LoVo (cell line): ENCODE data around the gene KIF1C.

Experiments
- DNase-seq: peaks from one replicate; pipeline ENCODE4 v3.0.0-alpha.2; 2016; ENCODE audit warnings: low spot score

KIF1C gene

GRCh38 chr17:4969047-4969550 lies 28.7 kb upstream of the KIF1C start:
- DNase-seq: peak; percentile 51

GRCh38 chr17:4969551-4970173 lies 28.1 kb upstream of the KIF1C start:
- no peak for DNase-seq

DNA sequence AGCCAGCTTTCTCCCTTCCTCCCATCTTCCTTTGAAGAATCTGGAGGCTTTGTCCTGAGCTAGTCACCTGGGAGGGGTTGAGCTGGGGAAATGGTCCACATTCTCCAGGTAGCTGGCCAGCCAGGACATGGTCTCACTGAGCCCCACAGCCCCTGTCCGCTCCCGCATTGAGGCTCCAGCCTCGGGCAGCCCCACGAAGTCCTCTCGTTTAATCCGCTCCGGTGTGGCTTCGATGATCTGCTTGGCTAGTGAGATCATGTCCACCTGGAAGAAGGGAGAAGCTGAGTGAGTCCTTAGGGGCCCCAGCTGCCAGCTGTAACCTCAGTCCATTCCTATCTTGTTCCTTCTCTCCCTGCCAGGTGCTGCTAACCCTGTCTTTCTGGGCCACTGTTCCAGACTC lies 27.5 kb upstream of the KIF1C start:
- no peak for DNase-seq

DNA sequence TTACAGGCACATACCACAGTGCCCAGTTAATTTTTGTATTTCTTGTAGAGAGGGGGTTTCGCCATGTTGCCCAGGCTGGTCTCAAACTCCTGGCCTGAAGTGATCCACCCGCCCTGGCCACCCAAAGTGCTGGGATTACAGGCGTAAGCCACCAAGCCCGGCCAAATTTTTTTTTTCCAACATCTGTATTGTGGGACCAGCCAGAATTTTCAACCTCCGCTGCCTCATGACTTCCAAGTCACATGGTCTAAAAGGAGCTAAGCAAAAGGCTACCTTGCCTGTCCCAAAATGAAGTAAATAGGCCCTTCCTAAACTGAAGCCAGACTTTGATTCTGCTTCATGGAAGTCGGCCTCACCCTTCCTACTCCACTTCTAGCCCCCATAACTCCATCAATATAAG lies 25.9 kb upstream of the KIF1C start:
- no peak for DNase-seq

GRCh38 chr17:4972322-4972721 lies 25.4 kb upstream of the KIF1C start:
- no peak for DNase-seq

GRCh38 chr17:4972752-4973151 lies 25.0 kb upstream of the KIF1C start:
- no peak for DNase-seq

GRCh38 chr17:4973256-4974114 lies 24.3 kb upstream of the KIF1C start:
- DNase-seq: no peak

GRCh38 chr17:4974115-4974670 lies 23.6 kb upstream of the KIF1C start:
- DNase-seq: no peak

- DNase-seq: no peak
Observed at GRCh38 chr17:4978726-4979125, 19.0 kb upstream of the KIF1C start.

DNA sequence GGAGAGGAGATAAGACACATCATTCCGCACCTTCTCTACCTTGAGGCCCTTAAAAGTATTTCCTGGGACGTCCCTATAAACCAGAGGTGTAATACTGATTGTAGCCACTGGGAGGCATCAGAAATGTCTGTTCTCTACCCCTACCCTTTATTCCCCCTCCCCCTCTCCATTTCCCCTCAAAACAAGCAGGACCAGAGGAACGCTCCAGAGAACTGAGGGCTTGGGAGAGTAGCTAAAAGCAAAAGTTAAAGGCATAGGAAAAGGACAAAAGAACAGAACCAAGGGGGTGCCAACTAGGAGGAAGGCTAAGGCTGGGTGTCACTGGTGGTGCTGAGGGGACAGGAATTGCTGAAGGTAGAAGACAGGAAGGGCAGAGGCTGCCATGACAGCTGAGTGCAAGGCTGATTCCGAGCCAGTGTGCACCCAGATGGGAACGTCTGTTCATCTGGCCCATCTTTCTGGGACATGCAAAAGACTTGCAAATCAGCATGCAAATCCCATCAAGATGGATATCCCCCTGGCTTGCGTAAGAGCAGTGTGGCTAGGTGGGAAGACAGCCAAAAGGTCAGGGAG lies 17.0 kb upstream of the KIF1C start:
- peak; percentile 37 for DNase-seq

GRCh38 chr17:4982305-4982704 lies 15.4 kb upstream of the KIF1C start:
- DNase-seq: no peak

GRCh38 chr17:4986403-4986802 lies 11.3 kb upstream of the KIF1C start:
- peak; percentile 7 for DNase-seq

DNA sequence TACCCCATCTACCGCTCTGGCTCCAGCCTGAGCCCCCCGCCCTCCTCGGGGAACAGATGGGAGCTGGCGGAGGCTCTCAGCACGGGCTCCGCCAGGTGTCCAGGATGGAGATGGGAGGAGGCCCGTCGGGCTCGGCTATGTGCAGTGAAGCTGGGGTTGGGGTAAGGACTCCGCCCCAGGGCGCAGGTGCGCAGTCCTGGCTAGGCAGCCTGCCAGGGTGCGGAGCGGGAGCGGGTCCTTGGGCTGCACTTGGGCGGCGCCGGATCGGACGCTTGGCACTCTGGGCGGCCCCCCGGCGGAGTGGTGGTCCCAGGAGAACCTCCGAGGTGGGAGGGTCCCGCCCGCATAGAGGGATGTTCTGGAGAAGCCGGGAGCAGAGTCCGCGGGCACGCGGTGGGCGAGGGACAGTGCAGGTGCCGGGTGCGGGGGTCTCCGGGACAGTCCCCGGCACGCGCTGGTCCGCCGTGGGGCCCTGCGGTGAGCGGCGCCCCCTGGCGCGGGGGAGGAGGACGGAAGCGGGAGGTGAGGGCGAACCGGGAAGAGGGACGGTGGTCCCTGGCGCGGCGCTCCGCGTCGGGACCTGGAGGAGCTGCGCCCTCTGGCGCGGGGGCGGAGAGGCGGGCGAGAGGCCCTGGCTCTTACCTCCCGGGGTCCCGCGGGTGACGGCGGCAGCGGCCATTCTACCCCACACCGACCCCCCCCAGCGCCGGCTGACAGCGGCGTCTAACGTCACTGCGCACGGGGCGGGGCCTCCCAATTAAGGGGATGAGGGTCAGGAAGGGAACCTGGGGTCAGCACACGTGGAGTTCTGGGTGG lies 10.6 kb upstream of the KIF1C start, which contains the start of gene CAMTA2:
Gene CAMTA2 (minus strand): TSS at position 725 of the 816 bp plus-strand sequence. CDS start 1,453 bp downstream, outside the sequence.
- DNase-seq: peak; percentile 78

DNA sequence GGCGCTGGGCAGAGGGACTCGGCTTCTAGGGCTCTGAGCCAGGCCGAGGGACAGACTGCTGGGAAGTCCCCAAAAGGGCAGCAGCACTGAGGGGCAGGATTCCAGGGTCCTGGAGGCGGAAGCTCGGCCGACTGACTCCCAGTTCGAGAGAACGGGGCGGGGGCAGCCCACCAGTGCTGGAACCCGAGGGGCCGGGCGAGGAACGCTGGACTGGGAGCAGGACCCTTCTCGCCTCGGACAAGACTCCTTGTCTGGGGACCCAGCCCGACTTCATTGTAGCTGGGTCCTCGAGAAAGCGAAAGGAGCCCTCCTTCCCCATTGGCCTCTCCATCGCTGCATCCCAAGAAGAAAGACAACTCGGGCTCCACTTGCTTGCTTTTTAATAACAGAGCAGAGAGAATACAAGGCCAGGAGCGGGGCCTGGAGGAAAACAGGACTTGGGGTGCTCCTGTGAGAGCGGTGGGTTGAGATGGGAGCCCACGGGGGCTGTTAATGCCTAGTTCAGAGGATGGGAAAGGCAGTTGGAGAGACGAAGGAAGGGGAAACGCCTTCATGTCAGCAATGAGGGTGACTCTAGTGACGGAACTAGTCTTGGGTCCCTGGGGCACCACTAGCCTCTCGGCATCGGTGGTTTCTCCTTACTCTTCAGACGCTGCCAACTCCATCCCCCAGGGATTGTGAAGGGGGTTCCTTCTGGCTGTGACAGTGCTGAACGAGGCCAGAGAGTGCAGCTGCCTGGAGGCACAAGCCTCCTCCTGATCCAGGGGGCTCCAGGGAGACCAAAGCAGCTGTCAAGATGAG lies 9.8 kb upstream of the KIF1C start:
- DNase-seq: no peak

- DNase-seq: no peak
Observed at GRCh38 chr17:4994081-4994595, 3.6 kb upstream of the KIF1C start.

DNA sequence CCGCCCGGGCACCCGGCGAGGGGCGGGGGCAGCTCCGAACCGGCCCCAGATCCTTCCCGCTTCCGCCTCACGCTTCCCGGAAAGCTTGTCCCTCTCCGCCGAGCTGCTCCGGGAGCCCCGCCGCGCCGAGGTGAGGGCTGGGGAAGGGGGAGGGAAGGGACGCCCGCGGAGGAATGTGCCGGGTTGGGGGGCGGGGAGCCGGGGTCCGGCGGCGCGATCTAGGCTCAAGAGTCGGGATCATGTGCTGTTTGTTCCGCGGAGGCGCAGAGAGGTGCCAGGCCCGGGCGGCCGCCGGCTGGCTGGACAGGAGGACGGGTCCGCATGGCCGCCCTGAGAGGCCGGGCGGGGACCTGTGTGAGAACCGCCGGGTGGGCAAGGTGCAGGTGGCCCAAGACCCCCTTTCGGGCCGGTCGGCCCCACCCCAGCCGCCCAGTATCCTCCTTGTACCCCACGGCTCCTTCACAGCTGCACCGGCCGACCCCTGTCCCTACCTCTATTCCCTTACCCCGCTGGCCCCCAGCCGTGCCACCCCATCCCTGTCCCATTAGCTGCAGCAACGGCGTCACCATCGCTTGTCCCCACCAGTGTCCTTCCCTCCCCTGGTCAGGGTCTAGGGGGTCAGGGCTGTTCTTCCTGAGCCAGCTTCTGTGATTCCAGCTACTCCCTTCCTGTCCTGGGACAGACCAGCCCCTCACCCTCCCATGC lies 429 bp downstream of the KIF1C start:
- DNase-seq: no peak

GRCh38 chr17:4998732-4999429 lies 1.1 kb downstream of the KIF1C start:
- peak; percentile 12 for DNase-seq

GRCh38 chr17:4999430-5000093 lies 1.8 kb downstream of the KIF1C start:
- no peak for DNase-seq

- no peak for DNase-seq
Observed at GRCh38 chr17:5000237-5000639, 2.5 kb downstream of the KIF1C start.
